ENCODE measurements around the gene C10orf71.

GRCh38 chr10:49355221-49355620 lies 56.3 kb downstream of the C10orf71 start:
- TF ChIP-seq CTCF (IDR thresholded peaks at IDR 0.05) (no peak), POLR2AphosphoS5 (IDR thresholded peaks at IDR 0.05; ENCODE audit: low read depth, low read length) (no peak), TCF7L2 (IDR thresholded peaks at IDR 0.05; ENCODE audit: low read depth, low read length) (no peak)
